GM21576 (cell line): ENCODE measurements around the gene HDAC11.
A peak's percentile ranks its signal among the peaks of the same experiment; 100 is the strongest.
"Not testable (repeated sequence)": the region's sequence is repeated elsewhere in the genome, so short reads cannot be mapped to it uniquely, and the experiment has no call there.

Experiments
- ATAC-seq: cut with Tn5 transposase; IDR thresholded peaks from one replicate; pipeline ENCODE4 v1.9.1; 2021; ENCODE audit warnings: mild to moderate bottlenecking, moderate library complexity; ENCODE audit not compliant: unreplicated experiment

HDAC11 gene

GRCh38 chr3:13466781-13467180, 13.3 kb upstream of the HDAC11 start:
- ATAC-seq: no peak

- no peak for ATAC-seq
Observed at GRCh38 chr3:13470894-13471574, 9.1 kb upstream of the HDAC11 start.

- no peak for ATAC-seq
Observed at GRCh38 chr3:13472286-13472685, 7.8 kb upstream of the HDAC11 start.

GRCh38 chr3:13473020-13473419, 7.1 kb upstream of the HDAC11 start:
- ATAC-seq: no peak

GRCh38 chr3:13474021-13474420, 6.1 kb upstream of the HDAC11 start:
- no peak for ATAC-seq

DNA sequence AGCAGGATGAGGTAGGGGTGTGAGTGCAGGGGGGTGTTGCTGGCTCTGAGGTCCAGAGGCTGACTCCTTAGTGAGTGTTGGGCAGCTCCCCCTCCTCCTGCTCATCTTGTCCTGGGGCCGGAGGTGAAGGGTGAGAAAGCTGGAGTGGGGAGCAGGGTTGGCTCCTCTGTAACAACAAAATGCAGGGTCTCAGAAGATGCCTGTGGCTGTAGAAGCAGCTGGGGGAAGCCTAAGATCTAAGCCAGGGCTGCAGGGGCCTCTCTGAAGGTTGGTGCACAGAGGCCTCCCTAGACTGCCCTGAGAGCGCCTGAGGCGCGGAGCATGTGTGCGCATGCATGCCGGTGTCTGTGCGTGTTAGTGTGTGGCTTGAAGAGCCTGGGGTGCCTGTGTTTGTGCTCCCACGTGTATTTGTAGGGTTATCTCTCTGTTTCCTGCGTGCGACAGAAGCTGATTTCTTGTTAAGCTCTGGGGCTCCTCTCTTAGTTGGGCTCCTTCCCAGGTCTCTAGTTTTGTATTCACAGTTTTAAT, 5.3 kb upstream of the HDAC11 start:
- no peak for ATAC-seq

- no peak for ATAC-seq
Observed at GRCh38 chr3:13475871-13476590, 4.1 kb upstream of the HDAC11 start.

- ATAC-seq: no peak
Observed at GRCh38 chr3:13477943-13478342, 2.2 kb upstream of the HDAC11 start.

DNA sequence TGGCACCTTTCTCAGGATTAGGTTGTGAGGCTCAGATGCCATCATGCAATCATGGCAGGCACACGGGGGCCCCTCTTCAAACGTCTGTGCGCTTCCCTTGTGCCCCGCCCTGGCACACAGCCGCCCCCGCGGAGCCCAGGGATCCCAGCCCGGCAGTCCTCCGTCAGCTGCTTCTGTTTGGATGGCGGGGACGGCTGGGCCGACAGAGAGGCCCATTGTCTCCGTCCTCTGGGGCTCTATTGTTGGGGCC, 849 bp upstream of the HDAC11 start:
- no peak for ATAC-seq

- peak; percentile 18 for ATAC-seq
Observed at GRCh38 chr3:13480340-13481318, 523 bp downstream of the HDAC11 start.

GRCh38 chr3:13482106-13482690, 2.1 kb downstream of the HDAC11 start:
- no peak for ATAC-seq

DNA sequence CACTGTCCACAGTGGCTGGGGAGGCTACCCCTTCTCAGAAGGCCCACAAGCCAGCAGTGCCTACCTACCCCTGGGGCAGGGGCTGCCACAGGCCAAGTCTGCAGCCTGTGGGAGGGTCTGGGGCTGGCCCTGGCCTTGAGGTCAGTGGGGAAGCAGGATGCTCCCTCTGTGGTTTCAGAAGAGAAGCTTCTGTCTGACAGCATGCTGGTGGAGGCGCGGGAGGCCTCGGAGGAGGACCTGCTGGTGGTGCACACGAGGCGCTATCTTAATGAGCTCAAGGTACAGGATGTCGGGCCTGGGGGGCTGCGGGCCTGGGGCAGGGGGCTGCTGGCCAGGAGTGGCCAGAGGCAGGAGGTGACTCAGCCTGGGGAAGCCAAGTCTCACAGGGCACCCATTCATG, 3.2 kb downstream of the HDAC11 start:
- no peak for ATAC-seq

- no peak for ATAC-seq
Observed at GRCh38 chr3:13483988-13484695, 4.0 kb downstream of the HDAC11 start.

GRCh38 chr3:13484851-13485590, 4.9 kb downstream of the HDAC11 start:
- no peak for ATAC-seq

DNA sequence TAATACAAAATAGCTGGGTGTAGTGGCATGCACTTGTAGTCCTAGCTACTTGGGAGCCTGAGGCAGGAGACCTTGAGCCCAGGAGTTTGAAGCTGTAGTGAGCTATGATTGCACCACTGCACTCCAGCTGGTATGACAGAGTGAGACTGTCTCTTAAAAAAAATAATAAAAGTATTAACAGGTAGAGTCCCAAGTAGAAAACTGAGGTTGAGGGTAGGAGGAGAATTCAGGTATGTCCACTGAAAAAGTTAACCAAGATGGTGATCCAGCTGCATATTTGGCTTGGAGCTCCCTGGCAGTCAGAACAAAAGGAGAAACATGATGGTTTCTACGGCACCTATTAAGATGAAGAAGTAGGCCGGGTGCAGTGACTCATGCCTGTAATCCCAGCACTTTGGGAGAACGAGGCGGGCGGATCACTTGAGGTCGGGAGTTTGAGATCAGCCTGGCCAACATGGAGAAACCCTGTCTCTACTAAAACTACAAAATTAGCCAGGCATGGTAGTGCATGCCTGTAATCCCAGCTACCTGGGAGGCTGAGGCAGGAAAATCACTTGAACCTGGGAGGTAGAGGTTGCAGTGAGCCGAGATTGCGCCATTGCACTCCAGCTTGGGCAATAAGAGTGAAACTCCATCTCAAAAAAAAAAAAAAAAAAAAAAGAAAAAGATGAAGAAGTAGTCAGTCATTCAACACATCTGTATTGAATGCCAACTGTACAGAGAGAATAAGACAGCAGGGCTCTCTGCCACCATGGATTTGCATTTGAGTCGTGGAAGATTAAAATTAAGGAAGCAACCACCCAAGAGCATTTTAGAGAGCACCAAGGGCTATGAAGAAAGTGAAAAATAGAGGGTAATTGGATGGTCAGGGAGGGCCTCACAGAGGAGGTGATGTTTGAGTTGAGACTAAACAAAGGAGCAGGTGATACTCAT, 5.8 kb downstream of the HDAC11 start:
- ATAC-seq: not testable (repeated sequence)

- no peak for ATAC-seq
Observed at GRCh38 chr3:13487403-13487802, 7.3 kb downstream of the HDAC11 start.

DNA sequence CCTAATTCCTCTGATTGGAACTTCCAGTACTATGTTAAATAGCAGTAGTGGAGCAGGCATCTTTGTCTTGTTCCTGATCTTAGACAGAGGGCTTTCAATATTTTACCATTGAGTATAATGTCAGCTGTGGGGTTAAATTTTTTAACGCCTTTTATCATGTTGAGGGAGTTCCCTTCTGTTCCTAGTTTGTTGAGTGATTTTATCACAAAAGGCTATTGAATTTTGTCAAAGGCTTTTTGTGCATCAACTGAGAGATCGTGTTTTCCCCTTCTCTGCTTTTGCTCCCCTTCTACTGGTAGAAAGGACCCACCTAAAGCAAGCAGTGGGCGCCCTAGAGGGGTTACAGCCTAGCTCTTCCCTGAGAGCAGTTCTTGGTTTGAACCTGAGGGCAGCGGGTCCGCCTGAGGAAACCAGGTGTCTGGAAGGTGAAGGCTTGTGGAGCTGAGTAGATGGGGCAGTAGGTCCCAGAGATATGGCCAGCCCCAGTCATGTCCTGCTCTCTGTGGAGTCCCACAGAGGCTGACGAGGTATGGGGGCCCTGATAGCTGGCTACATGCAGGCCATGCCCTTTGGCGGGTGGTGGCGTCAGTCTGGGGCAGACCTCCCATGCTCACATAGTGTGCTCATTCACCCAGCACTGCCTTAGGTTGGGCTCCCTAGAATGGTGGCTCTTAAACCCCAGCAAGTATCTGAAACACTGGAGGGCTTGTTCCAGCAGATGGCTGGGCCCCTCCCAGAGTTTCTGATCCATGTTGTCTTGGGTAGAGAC, 11.3 kb downstream of the HDAC11 start:
- no peak for ATAC-seq

DNA sequence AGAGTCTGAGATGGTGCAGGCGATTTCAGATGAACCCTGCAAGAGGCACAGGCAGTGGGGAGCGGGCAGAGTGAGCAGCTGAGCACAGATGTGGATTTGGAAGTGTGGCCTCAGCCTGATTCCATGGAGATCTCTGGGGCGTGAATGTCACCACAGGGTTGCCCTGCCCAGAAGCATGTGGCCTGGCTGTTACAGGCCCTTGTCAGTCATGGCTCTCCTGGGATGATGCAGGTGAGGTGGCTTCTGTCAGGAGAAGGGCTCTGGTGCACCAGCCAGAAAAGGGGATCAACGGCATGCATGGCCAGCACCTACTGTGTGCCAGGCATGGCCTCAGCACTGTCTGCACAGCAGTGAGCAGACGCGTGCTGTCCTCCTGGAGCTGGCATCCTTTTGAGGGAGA, 11.9 kb downstream of the HDAC11 start:
- ATAC-seq: no peak
